Chondrocyte (in vitro differentiated cells): ENCODE measurements around the gene ZNF529. TPM values are rescaled to one million over a fixed set of nuclear protein-coding genes. Genes with fewer than 3 reads are reported as not detected.
"Not testable (repeated sequence)": the region's sequence is repeated elsewhere in the genome, so short reads cannot be mapped to it uniquely, and the experiment has no call there.

Source experiments
- DNase-seq: peaks from one replicate; pipeline ENCODE4 v3.0.0; 2021; ENCODE audit warnings: mixed read lengths, low spot score
- H3K27ac Mint-ChIP-seq: one replicate; pipeline ENCODE4 v1.8.0; 2021; ENCODE audit warnings: mild to moderate bottlenecking, moderate library complexity, mixed read lengths; ENCODE audit not compliant: unreplicated experiment
- H3K27me3 Mint-ChIP-seq: 2 replicates; pipeline ENCODE4 v1.8.0; 2021; ENCODE audit warnings: low read depth, mixed read lengths
- H3K36me3 Mint-ChIP-seq: 2 replicates; pipeline ENCODE4 v1.8.0; 2021; ENCODE audit warnings: low read depth, mixed read lengths
- H3K4me1 Mint-ChIP-seq: 2 replicates; pipeline ENCODE4 v1.8.0; 2021; ENCODE audit warnings: low read depth, mild to moderate bottlenecking, mixed read lengths
- H3K4me3 Mint-ChIP-seq: one replicate; pipeline ENCODE4 v1.8.0; 2021; ENCODE audit warnings: mild to moderate bottlenecking, moderate library complexity, mixed read lengths; ENCODE audit not compliant: unreplicated experiment
- H3K9me3 Mint-ChIP-seq: 2 replicates; pipeline ENCODE4 v1.8.0; 2021; ENCODE audit warnings: low read depth, mixed read lengths
- CTCF ChIP-seq: fragments of 200-600 bp; sonication (generic); IDR thresholded peaks from 2 replicates; pipeline ENCODE4 v1.5.0; 2021; ENCODE audit warnings: antibody characterized with exemption, mild to moderate bottlenecking, moderate library complexity
- long read RNA-seq: library from polyadenylated mRNA; stranded (forward); transcript quantifications from one replicate; pipeline ENCODE4 v2.0.0, GENCODE V29; 2021
- total RNA-seq: library from RNA; stranded (reverse); gene quantifications from 3 replicates; pipeline ENCODE4 v1.2.1, GENCODE V29; 2021

ZNF529 gene
- 13.7 to 18.6 TPM (median 14.1 TPM) in 3 replicates for total RNA-seq
- long read RNA-seq, full-length matches to known transcripts: 4 of 10 reads
- long read RNA-seq, partial matches to known transcripts: 0 of 10 reads
- long read RNA-seq, other reads (novel, unspliced or antisense): 6 of 10 reads

- H3K4me1 Mint-ChIP-seq: peaks cover 27% of the 10 kb centered on the region
- H3K4me3 Mint-ChIP-seq: peak within 1 kb of the TSS; percentile 92
- peak within 1 kb of the TSS; percentile 99 for H3K27ac Mint-ChIP-seq
- no peaks in the 10 kb centered on the region for H3K27me3 Mint-ChIP-seq
- peaks cover 21% of the 10 kb centered on the region for H3K36me3 Mint-ChIP-seq
- peak; percentile 93 for DNase-seq
- TF ChIP-seq CTCF: peak; percentile 34
- H3K9me3 Mint-ChIP-seq: no peaks in the 10 kb centered on the region
These were observed at the start of gene ZNF529 for GRCh38 chr19:36573020-36573894. Gene ZNF529, minus strand, starts transcription at chr19:36573292. Its CDS starts 946 bp downstream, at chr19:36572346.

- peaks cover 7% of the 10 kb centered on the region for H3K9me3 Mint-ChIP-seq
- H3K4me3 Mint-ChIP-seq: peak overlapping the region; percentile 98
- H3K27ac Mint-ChIP-seq: peak overlapping the region; percentile 85
- DNase-seq: no peak
- H3K36me3 Mint-ChIP-seq: peaks cover 23% of the 10 kb centered on the region
- no peak for TF ChIP-seq CTCF
- no peaks in the 10 kb centered on the region for H3K27me3 Mint-ChIP-seq
- H3K4me1 Mint-ChIP-seq: peaks cover 19% of the 10 kb centered on the region
These were observed 32.9 kb upstream of the ZNF529 start for GRCh38 chr19:36605877-36606478.

GRCh38 chr19:36605101-36605876, 32.2 kb upstream of the ZNF529 start, which contains the start of gene ZNF382:
Gene ZNF382, plus strand, starts transcription at chr19:36605313. Its CDS starts 4,602 bp downstream, at chr19:36609915.
- peaks cover 19% of the 10 kb centered on the region for H3K4me1 Mint-ChIP-seq
- DNase-seq: peak; percentile 95
- no peak for TF ChIP-seq CTCF
- H3K36me3 Mint-ChIP-seq: peaks cover 19% of the 10 kb centered on the region
- peak within 1 kb of the TSS; percentile 95 for H3K27ac Mint-ChIP-seq
- peak within 1 kb of the TSS; percentile 98 for H3K4me3 Mint-ChIP-seq
- H3K27me3 Mint-ChIP-seq: no peaks in the 10 kb centered on the region
- H3K9me3 Mint-ChIP-seq: peaks cover 7% of the 10 kb centered on the region

GRCh38 chr19:36604656-36605100, 31.6 kb upstream of the ZNF529 start:
- H3K4me3 Mint-ChIP-seq: peak overlapping the region; percentile 98
- H3K36me3 Mint-ChIP-seq: peaks cover 16% of the 10 kb centered on the region
- peaks cover 7% of the 10 kb centered on the region for H3K9me3 Mint-ChIP-seq
- no peak for DNase-seq
- TF ChIP-seq CTCF: no peak
- no peaks in the 10 kb centered on the region for H3K27me3 Mint-ChIP-seq
- H3K4me1 Mint-ChIP-seq: peaks cover 19% of the 10 kb centered on the region
- peak overlapping the region; percentile 95 for H3K27ac Mint-ChIP-seq

- H3K27ac Mint-ChIP-seq, H3K36me3 Mint-ChIP-seq, H3K4me3 Mint-ChIP-seq, DNase-seq, H3K9me3 Mint-ChIP-seq, H3K27me3 Mint-ChIP-seq: not testable (repeated sequence)
- peaks cover 24% of the 10 kb centered on the region for H3K4me1 Mint-ChIP-seq
These were observed 29.6 kb upstream of the ZNF529 start for GRCh38 chr19:36602681-36603080.
